GM18505 (cell line): ENCODE data around the gene UPF2.
A peak's percentile ranks its signal among the peaks of the same experiment; 100 is the strongest.

Source experiments
- ATAC-seq: cut with Tn5 transposase; IDR thresholded peaks from one replicate; pipeline ENCODE4 v1.9.1; 2021; ENCODE audit not compliant: unreplicated experiment
- POLR2A ChIP-seq: IDR thresholded peaks from 4 replicates; pipeline ENCODE4 v1.6.1; 2011; ENCODE audit warnings: borderline replicate concordance; ENCODE audit not compliant: insufficient read depth, insufficient read length; ENCODE audit errors: extremely low read depth

Gene UPF2

DNA sequence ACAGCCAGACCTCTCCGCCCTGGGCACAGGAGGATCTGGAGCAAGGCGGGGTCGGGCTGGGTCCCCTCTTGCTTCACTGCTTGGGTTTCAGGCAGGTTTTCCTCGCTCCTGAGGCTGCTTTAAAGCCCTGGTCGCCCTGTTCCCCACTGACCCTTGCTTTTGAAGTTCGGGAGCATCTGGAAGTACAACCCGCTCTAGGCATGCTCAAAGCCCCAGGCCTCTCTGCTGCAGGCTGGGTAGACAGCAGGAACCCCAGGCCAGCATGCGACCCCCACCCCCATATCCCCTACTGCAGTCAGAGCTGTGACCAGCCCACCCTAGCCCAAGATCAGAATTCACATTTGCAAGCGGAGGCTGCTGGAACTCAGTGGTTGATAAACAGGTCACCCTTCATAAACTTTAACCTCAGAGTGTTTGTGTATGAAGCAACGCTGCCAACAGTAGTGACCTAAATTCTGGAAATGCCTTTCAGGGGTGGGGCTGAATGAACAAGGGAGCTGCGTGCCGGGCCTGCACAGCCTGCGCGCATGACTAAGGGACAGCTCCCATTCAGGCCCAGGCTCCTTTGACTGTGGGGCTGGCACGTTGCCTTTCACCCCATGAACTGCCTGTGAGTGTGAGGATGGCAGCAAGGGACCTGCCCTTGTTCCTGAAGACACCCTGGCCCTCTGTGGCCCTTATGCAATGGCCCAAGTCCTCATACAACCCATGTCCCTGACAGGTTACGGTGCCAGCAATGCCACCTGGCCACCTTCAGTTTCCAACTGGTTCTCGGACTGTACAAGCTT is 166.9 kb downstream of the UPF2 start:
- ATAC-seq: no peak

DNA sequence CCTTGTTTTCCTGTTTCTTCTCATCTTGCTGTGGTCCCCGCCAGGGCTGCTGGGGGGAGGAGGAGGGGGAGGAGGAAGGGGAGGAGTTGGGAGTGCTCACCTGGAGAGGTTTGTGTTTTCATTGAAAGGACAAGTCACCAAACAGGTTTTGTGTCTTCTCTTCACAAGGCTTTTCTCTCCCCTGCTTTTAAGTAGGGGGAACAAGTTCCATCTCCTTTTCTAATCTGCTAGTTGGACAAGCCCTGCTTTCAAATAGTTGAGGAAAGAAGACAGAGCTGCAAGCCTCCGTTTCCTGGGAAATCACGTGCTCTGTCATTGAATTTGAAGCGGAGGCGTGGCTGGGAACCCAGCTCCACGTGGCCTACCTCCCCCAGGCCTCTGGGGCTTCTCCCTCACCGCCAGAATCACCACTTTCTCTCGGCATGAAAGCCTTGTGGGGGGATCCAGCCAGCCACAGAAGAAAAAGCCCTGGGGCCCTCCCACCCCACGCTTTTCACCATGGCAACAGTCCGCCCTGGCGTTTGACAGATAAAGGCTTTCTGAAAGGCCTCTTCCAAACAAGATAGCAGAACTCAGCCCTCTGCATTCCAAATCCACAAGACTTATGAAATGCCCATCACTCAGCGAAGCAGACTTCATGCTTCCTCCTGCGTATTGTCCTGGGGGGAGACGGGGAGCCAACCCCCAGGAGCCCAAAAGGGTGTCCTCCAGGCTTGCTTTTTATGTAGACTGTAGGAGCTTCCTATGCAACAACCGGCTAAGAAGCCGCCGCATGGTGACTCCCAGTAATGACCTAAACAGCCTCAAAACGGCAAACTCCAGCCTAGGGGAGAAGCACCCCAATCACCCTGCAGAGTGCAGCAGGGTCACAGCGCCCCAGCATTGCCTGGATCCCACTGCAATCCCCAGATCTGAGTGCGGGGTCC is 167.8 kb downstream of the UPF2 start:
- TF ChIP-seq POLR2A: no peak
- peak; percentile 61 for ATAC-seq

More for the DNA sequence above, 166.9 kb downstream of the UPF2 start:
- no peak for TF ChIP-seq POLR2A

DNA sequence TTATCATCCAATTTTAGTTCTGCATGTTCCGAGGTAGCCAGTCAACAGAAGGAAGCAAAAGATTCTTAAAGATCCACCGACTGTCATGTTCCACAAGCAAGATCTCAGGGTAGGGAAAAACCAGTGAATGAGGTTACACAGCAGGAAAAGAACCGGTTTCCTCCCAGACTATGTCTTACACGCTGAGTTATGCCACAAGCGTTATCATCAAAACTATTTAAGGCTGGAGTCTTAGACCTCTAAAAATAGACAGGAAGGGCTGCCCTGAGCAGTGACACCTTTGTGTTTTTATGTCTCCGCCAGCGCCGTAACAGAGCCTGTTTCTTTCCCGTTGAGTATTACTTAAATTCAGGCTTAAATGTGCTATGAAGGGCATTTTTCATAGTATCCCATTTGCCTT is 171.1 kb downstream of the UPF2 start:
- no peak for TF ChIP-seq POLR2A
- ATAC-seq: no peak

DNA sequence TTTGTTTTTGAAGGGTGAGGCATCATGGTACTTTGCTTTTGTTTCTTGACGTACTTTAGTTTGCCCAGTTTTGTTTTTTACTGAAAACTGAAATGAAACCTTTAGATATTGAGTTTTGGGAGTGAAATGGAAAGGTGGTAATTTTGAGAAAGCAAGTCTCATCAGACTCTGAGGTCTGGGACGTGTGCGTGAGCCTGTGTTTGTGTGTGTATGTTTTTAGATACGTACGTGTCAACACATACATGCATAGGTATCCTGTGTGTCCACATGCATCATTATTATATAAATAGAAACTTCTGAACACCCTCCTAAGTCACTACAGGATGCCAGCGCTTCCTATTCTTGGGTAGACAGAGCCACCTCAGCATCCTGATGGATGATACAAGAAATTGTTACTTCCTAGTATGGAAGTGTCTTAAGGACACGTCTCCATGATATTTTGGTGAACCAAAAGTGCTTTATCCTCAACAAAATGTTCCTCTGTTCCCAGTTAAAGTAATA is 171.7 kb downstream of the UPF2 start:
- TF ChIP-seq POLR2A: no peak
- no peak for ATAC-seq

DNA sequence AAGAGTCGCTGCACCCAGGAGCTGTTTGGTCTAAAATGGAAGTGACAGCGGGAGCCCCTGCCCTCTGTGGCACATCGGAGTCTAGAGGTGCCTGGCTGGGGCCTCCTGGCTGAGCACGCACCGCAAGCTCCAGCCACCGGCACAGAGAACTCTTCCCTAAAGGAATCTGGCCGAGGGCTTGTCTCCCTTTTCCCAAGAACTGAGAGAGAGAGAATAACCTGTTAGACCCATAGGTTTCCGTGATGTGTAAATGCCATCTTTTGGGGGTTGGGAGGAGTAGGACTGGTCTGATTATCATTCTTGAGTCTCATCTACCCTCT is 172.2 kb downstream of the UPF2 start:
- no peak for ATAC-seq
- TF ChIP-seq POLR2A: no peak
